ENCODE measurements around the gene C5orf58.

DNA sequence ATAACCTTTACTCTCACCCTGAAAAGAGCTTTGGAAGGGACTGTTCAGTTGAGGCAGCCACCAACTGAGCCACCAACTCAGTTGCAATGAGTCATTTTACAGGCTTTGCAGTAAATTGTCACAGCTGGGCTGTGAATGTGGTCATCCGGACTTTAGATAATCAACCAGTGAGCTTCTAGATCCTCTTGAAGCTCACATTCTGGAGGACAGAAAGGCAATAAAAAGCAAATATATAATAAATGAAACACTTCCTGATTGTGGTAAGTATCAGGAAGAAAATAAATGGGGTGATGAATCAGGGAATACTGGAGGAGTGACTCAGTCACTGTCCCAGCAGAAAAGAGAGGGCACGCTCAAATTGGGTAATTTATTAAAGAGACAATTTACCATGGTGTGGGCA, 13.2 kb upstream of the C5orf58 start:
- TF ChIP-seq CTCF (IDR thresholded peaks at IDR 0.05; ENCODE audit: low read depth, low read length) (no peak), POLR2A (IDR thresholded peaks at IDR 0.05; ENCODE audit: extremely low read depth, insufficient read length) (no peak)
- TF ChIP-seq, protein P1, sequence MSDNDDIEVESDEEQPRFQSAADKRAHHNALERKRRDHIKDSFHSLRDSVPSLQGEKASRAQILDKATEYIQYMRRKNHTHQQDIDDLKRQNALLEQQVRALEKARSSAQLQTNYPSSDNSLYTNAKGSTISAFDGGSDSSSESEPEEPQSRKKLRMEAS (IDR thresholded peaks at IDR 0.05; ENCODE audit: low read depth, low read length): no peak

All from NB4 (cell line).